H7 (cell line): ENCODE data around the gene BAZ1A. TPM values are rescaled to one million over a fixed set of nuclear protein-coding genes. Genes with fewer than 3 reads are reported as not detected.

Experiments used
- DNase-seq: peaks from one replicate; pipeline ENCODE4 v3.0.0; 2012
- H3K27me3 ChIP-seq: 2 replicates; pipeline ENCODE4 v1.6.0; 2011; ENCODE audit warnings: mild to moderate bottlenecking, low read length; ENCODE audit not compliant: control insufficient read depth, insufficient read depth
- H3K36me3 ChIP-seq: replicated peaks from 2 replicates; pipeline ENCODE4 v1.5.1; 2011; ENCODE audit warnings: low read length; ENCODE audit not compliant: control insufficient read depth, insufficient read depth
- H3K4me3 ChIP-seq: 2 replicates; pipeline ENCODE4 v1.5.1; 2011; ENCODE audit warnings: low read depth, mild to moderate bottlenecking, control low read depth, low read length, moderate library complexity; ENCODE audit not compliant: insufficient read depth
- total RNA-seq: library from RNA; depleted of rRNA; stranded (reverse); fragments of >200 nt; shearing (Covaris generic); gene quantifications from 2 replicates; pipeline ENCODE4 v1.2.3, GENCODE V29; 2014

The BAZ1A gene
- total RNA-seq, 1 experiment from 2014 or later, result 31.4 TPM

DNA sequence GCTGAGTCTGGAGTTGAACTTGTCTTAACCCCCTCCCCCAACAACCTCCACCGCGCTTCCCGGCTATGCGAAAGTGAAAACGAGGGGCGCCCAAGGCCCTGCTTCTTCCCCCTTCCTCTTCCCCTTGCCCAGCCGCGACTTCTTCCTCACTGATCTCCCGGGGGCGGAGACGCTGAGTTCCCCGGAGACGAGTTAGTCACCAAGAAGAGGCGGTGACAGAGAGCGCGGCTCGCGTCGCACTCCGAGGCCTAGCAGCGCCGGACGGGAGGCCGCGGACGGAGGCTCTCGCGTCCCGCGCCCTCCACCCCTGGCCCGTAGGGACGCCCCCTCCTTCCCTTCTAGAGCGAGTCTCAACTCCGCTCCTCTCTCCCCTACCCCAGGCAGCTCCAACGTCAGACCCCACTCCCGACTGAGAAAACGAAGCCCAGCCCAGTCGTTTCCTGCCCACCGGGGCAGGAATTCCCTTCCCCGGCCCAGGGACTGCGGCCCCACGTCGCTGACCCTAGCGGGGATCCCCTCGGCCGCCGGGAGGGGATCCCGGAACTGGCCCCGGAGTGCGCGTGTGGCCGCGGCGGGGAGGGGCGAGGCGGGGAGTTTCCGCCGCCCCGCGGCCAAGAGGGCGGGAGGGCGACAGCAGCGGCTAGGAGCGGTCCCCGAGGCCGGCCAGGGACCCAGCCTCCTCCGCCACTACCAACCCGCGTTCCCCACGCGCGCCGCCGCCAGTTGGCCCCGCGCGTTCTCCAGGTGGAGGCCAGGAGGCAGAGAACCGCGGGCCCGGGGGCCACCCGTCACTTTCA is 1.4 kb downstream of the BAZ1A start:
- Histone ChIP-seq H3K4me3 (peak overlapping the region; percentile 78), H3K27me3 (no peaks in the 10 kb centered on the region), H3K36me3 (no peaks in the 10 kb centered on the region)
- peak; percentile 78 for DNase-seq

- Histone ChIP-seq H3K27me3 (no peaks in the 10 kb centered on the region), H3K36me3 (no peaks in the 10 kb centered on the region), H3K4me3 (peak overlapping the region; percentile 78)
- no peak for DNase-seq
Measured at GRCh38 chr14:34872822-34873588, 2.2 kb downstream of the BAZ1A start.

DNA sequence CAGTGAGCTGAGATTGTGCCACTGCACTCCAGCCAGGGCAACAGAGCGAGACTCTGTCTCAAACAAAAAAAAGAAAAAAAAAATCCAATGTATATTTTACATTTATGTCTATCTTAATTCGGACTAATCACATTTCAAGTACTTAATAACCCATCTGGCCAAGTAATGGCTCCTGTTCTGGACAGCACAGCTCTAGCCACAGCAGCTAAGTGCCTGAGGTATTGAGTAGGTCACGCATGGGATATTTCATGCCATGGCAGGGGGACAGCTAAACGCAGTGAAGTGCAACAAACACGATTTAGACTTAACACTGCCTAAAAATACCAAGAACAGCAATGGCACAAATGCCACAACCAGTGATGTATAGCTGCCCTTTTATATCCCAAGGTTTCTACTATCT is 8.0 kb downstream of the BAZ1A start:
- no peak for DNase-seq
- H3K27me3 ChIP-seq, result no peaks in the 10 kb centered on the region
- no peak overlapping the region for H3K4me3 ChIP-seq
- no peaks in the 10 kb centered on the region for H3K36me3 ChIP-seq

DNA sequence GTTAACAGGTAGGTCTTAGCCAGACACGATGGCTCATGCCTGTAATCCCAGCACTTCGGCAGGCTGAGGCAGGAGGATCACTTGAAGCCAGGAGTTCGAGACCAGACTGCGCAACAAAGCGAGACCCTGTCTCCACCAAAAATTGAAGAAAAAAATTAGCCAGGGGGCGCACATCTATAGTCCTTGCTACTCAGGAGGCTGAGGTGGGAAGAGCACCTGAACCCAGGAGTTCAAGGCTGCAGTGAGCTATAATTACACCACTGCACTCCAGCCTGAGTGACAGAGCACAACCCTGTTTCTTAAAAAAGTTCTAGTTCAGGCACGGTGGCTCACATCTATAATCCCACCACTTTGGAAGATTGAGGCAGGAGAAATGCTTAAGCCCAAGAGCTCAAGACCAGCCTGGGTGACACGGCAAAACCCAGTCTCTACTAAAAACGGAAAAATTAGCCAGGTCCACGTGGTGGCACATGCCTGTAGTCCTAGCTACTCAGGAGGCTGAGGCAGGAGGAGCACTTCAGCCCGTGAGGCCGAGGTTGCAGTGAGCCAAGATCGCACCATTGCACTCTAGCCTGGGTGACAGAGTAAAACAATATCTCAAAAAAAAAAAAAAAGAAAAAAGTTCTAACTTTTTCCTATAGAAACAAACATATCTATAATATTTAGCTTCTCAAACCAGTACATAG is 9.1 kb downstream of the BAZ1A start:
- DNase-seq, result no peak
- H3K4me3 ChIP-seq, result no peak overlapping the region
- H3K27me3 ChIP-seq, result no peaks in the 10 kb centered on the region
- H3K36me3 ChIP-seq, result no peaks in the 10 kb centered on the region

- DNase-seq, result no peak
- no peaks in the 10 kb centered on the region for H3K27me3 ChIP-seq
- no peak overlapping the region for H3K4me3 ChIP-seq
- no peaks in the 10 kb centered on the region for H3K36me3 ChIP-seq
Measured at GRCh38 chr14:34863844-34864243, 11.3 kb downstream of the BAZ1A start.

DNA sequence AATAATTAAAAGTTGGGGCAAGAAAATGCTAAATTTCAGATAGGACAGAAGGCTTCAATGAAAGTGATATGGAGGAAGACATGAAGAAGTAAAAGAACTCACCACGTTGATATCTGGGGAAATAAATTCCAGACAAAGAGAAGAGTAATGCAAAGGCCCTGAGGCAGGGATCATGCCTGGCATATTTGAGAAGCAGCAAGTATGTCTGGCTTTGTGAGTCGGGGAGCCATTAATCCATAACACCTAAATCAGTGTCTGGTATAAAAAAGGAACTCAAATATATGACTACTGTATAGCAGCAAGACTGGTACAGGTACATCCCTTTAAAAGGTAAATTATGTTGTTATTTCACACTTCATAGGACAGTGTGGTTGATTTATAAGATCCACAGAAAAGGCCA is 16.4 kb downstream of the BAZ1A start:
- Histone ChIP-seq H3K36me3 (no peaks in the 10 kb centered on the region), H3K27me3 (no peaks in the 10 kb centered on the region), H3K4me3 (no peak overlapping the region)
- no peak for DNase-seq

DNA sequence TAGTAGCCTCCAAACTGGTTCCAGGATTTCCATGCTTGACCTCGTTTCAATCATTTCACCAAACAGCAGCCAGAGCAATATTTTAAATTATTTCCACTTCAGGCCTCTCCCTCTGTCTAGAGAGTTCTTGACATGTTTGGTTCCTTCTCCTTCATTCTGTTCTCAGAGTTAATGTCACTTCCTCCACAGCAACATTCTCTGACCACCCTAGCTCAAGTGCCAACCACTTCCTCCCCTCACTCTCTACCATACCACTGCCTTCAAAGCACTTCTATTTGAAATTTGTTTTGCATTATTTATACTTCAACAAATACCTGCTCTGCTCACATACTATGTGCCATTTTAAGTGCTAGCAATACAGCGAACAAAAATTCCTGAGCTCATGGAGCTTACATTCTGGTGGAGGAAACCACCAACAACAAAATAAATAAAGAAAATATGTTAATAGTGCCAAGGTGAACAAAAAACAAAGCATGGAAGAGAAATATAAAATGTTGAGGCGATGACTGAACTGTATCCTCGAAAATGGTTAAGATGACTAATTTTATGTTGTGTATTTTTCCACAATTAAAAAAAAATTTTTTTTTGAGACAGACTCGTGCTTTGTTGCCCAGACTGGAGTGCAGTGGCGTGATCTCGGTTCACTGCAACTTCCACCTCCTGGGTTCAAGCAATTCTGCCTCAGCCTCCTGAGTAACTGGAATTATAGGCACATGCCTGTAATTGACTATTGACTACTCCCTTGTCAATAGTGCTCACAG is 17.3 kb downstream of the BAZ1A start:
- H3K36me3 ChIP-seq, result no peaks in the 10 kb centered on the region
- no peak overlapping the region for H3K4me3 ChIP-seq
- no peak for DNase-seq
- H3K27me3 ChIP-seq, result no peaks in the 10 kb centered on the region

- Histone ChIP-seq H3K36me3 (no peaks in the 10 kb centered on the region), H3K27me3 (no peaks in the 10 kb centered on the region), H3K4me3 (no peak overlapping the region)
- no peak for DNase-seq
Measured at GRCh38 chr14:34853041-34853440, 22.1 kb downstream of the BAZ1A start.

DNA sequence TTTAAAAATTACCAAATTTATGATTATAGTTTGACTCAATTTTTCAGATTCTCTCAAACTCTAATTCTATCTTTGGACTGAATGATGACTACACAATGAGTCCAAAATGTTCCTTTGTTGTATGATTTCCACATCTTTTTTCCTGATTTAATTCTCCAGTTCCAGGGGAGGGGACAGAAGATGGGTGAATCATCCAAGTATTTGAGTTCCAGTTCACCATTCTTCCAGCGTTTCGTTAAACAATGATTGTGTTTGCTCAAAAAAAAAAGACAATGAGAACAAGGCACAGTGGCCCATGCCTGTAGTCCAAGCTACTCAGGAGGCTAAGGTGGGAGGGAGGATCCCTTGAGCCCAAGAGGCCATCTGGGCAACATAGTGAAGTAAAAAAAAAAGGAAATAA is 23.8 kb downstream of the BAZ1A start:
- Histone ChIP-seq H3K27me3 (no peaks in the 10 kb centered on the region), H3K4me3 (no peak overlapping the region), H3K36me3 (no peaks in the 10 kb centered on the region)
- DNase-seq, result no peak

DNA sequence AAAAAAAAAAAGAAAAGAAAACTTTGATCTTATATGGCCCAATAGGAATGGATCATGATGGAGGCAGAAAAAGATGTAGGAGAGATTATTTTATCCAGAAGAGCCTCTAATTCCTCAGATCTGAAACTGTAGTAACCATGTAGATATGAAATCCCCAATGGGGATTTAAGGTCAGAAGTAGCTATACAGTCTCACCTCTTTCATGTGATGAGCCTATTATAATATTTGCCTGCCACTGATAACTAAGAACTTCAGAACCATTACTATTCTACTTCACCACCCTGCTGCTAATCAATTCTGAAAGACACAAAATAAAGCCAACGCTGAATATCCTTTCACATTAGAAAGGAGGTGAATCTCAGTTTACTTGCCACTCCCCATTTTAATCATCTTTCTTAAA is 29.3 kb downstream of the BAZ1A start:
- no peak for DNase-seq
- Histone ChIP-seq H3K36me3 (no peaks in the 10 kb centered on the region), H3K27me3 (no peaks in the 10 kb centered on the region), H3K4me3 (no peak overlapping the region)

DNA sequence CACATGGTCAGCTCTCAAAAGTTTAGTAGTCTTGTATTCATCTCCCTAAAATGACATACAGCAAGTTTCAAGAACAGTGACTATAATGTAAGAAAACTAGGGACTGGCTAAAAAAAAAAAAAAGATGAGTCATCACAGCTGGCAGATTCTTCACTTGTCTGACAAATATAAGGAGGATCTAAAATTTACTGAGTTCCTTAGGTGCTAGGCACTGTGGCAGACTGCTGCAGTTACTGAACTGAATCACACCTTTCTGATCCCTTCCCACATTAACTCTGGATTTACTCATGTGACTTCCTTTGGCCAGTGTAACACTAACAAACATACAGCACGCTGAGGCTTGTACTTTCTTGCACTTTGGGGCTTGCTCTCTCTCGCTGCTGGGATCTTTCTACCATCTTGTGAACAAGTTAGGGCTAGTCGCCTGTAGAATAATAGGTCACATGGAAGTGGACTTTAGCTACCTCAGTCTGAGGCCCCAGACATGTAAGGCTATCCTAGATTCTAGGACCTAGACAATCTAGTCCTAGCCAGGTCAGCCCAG is 32.1 kb downstream of the BAZ1A start:
- H3K27me3 ChIP-seq, result no peaks in the 10 kb centered on the region
- no peaks in the 10 kb centered on the region for H3K36me3 ChIP-seq
- peak; percentile 11 for DNase-seq
- no peak overlapping the region for H3K4me3 ChIP-seq

- Histone ChIP-seq H3K27me3 (no peaks in the 10 kb centered on the region), H3K36me3 (no peaks in the 10 kb centered on the region), H3K4me3 (no peak overlapping the region)
- no peak for DNase-seq
Measured at GRCh38 chr14:34837801-34838322, 37.3 kb downstream of the BAZ1A start.

DNA sequence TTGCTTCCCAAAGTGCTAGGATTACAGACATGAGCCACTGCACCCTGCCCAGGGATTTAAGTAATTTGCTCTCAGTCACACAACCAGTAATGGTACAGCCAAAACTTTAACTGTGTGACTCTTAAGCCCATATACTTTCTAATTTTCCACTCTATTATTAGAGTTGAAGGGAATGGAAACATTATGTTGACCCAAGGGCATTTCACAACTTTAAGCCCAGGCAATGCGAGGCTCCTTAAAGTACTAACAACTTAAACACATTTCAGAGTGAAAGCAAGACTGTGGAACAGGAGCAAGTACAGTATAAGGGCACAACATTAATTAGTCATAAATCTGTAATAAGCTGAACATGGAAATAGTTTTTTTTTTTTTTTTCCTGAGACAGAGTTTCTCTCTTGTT is 39.8 kb downstream of the BAZ1A start:
- no peaks in the 10 kb centered on the region for H3K36me3 ChIP-seq
- no peak for DNase-seq
- no peak overlapping the region for H3K4me3 ChIP-seq
- H3K27me3 ChIP-seq, result no peaks in the 10 kb centered on the region
